Esophagus muscularis mucosa (tissue), 4 donors: Measurements from ENCODE around the gene CARD14.

Source experiments
- EP300 ChIP-seq: sonication (generic); formaldehyde crosslinking; IDR thresholded peaks from one replicate; pipeline ENCODE4 v1.6.1; 2017; ENCODE audit warnings: antibody characterized with exemption
- POLR2AphosphoS5 ChIP-seq, 2 donors: sonication (generic); formaldehyde crosslinking; IDR thresholded peaks; one replicate each; pipeline ENCODE4 v1.6.1; 2017; ENCODE audit warnings: antibody characterized with exemption in 2 of 2
- TF ChIP-seq, protein P1 (sequence below), 3 experiments: fragments of 200-600 bp in 2 of 3; fragments of 450-650 bp in 1 of 3; sonication (generic) in 2 of 3; IDR thresholded peaks; one replicate each; pipeline ENCODE4 v1.5.1; 2017 to 2019; ENCODE audit warnings: antibody characterized with exemption in 3 of 3, mild to moderate bottlenecking in 2 of 3, moderate library complexity in 1 of 3

DNA sequence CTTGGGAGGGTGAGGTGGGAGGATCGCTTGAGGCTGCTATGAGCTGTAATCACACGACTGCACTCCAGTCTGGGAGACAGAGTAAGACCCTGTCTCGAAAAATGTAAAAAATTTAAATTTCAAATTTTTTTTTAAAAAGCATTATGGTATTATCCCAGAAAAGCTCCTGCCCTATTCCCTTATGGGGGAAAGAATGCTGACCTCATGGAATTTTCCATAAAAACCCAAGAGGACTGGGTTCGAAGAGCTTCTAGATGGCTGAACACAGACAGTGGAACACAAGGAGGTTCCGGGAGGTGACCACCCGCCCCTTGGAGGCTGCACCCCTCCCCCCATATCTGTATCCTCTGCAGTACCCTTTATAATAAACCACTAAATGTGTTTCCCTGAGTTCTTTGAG, 26.9 kb upstream of the CARD14 start:
- TF ChIP-seq POLR2AphosphoS5 (IDR thresholded peaks at IDR 0.05) (no peak), EP300 (no peak)
- TF ChIP-seq, protein P1, sequence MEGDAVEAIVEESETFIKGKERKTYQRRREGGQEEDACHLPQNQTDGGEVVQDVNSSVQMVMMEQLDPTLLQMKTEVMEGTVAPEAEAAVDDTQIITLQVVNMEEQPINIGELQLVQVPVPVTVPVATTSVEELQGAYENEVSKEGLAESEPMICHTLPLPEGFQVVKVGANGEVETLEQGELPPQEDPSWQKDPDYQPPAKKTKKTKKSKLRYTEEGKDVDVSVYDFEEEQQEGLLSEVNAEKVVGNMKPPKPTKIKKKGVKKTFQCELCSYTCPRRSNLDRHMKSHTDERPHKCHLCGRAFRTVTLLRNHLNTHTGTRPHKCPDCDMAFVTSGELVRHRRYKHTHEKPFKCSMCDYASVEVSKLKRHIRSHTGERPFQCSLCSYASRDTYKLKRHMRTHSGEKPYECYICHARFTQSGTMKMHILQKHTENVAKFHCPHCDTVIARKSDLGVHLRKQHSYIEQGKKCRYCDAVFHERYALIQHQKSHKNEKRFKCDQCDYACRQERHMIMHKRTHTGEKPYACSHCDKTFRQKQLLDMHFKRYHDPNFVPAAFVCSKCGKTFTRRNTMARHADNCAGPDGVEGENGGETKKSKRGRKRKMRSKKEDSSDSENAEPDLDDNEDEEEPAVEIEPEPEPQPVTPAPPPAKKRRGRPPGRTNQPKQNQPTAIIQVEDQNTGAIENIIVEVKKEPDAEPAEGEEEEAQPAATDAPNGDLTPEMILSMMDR (IDR thresholded peaks at IDR 0.05), result no peak
